CD4-positive, alpha-beta T cell (primary cell): ENCODE data around the gene INAVA. TPM values are rescaled to one million over a fixed set of nuclear protein-coding genes. Genes with fewer than 3 reads are reported as not detected.

ENCODE experiments used
- ATAC-seq: fragments of 200-7000 bp; cut with Tn5 transposase; one replicate; pipeline ENCODE4 v1.10.0; 2022; ENCODE audit warnings: mild to moderate bottlenecking; ENCODE audit not compliant: poor library complexity
- CTCF ChIA-PET: fragments of 350-600 bp; sonication (Branson Sonifier 250); formaldehyde crosslinking; loops from one replicate; lab custom pipeline; 2021; ENCODE audit warnings: antibody characterized with exemption, inconsistent platforms; lab: Charles Lee
- POLR2A ChIA-PET: fragments of 350-600 bp; sonication (Branson Sonifier 250); formaldehyde crosslinking; loops from one replicate; lab custom pipeline; 2021; ENCODE audit warnings: antibody characterized with exemption, inconsistent platforms; lab: Charles Lee
- DNase-seq, 14 experiments: peaks; one replicate each; pipeline ENCODE4 v3.0.0-alpha.2; 2013 to 2020; ENCODE audit warnings: mixed read lengths in 2 of 14
- H3K27ac ChIP-seq, 2 donors: one replicate each; pipeline versions ENCODE4 v1.5.1 to v1.7.0; 2013; ENCODE audit warnings: low read length in 2 of 2, low read depth in 1 of 2, mild to moderate bottlenecking in 1 of 2
- H3K27me3 ChIP-seq, 2 experiments: 1 replicate in 1 of 2; 2 replicates in 1 of 2; pipeline versions ENCODE4 v1.6.1 to v1.7.0; 2013; ENCODE audit warnings: low read length in 2 of 2, control low read depth in 1 of 2, mild to moderate bottlenecking in 1 of 2, moderate library complexity in 1 of 2; ENCODE audit not compliant: insufficient read depth in 2 of 2, control insufficient read depth in 1 of 2
- H3K36me3 ChIP-seq: one replicate; pipeline ENCODE4 v1.6.1; 2013; ENCODE audit warnings: low read length, control low read depth; ENCODE audit not compliant: insufficient read depth
- H3K4me1 ChIP-seq: one replicate; pipeline ENCODE4 v1.6.1; 2013; ENCODE audit warnings: low read length, control low read depth; ENCODE audit not compliant: insufficient read depth
- H3K4me3 ChIP-seq: one replicate; pipeline ENCODE4 v1.5.1; 2013; ENCODE audit warnings: mild to moderate bottlenecking, low read length, moderate library complexity
- H3K9me3 ChIP-seq, 2 experiments: 1 replicate in 1 of 2; 2 replicates in 1 of 2; pipeline versions ENCODE4 v1.6.1 to v1.7.0; 2013; ENCODE audit warnings: low read length in 2 of 2, mild to moderate bottlenecking in 2 of 2, control low read depth in 1 of 2, moderate library complexity in 1 of 2; ENCODE audit not compliant: control insufficient read depth in 1 of 2, insufficient read depth in 1 of 2
- H3K27ac Mint-ChIP-seq: one replicate; pipeline ENCODE4 v1.8.0; 2020; ENCODE audit warnings: mixed read lengths
- H3K27me3 Mint-ChIP-seq: one replicate; pipeline ENCODE4 v1.8.0; 2021; ENCODE audit warnings: mixed read lengths
- H3K36me3 Mint-ChIP-seq: one replicate; pipeline ENCODE4 v1.8.0; 2021; ENCODE audit warnings: low read depth, mixed read lengths
- H3K4me1 Mint-ChIP-seq: one replicate; pipeline ENCODE4 v1.8.0; 2021; ENCODE audit warnings: low read depth, mixed read lengths
- H3K4me3 Mint-ChIP-seq: one replicate; pipeline ENCODE4 v1.8.0; 2020; ENCODE audit warnings: mild to moderate bottlenecking, mixed read lengths
- H3K9me3 Mint-ChIP-seq: one replicate; pipeline ENCODE4 v1.8.0; 2020; ENCODE audit warnings: mixed read lengths
- CTCF ChIP-seq: fragments of 200-600 bp; IDR thresholded peaks from one replicate; pipeline ENCODE4 v1.8.0; 2022; ENCODE audit warnings: antibody characterized with exemption, mild to moderate bottlenecking
- intact Hi-C, 2 experiments: fragments of 100-400 bp; cut with DNase I in 1 of 2; cut with micrococcal nuclease in 1 of 2; formaldehyde crosslinking; loops; one replicate each; pipeline versions ENCODE4 v1.15.1 to v1.9.0; 2023 to 2025; cut with DNase I, micrococcal nuclease
- total RNA-seq, 174 experiments: library from RNA in 2 of 174; stranded (reverse) in 2 of 174; gene quantifications; one replicate each; pipeline ENCODE4 v1.2.3 and lab custom pipeline; 2021 to 2026

Gene INAVA
- total RNA-seq, 2 experiments from 2014 or later = 0.22 TPM; not detected in 1

GRCh38 chr1:200875416-200875815 lies 19.3 kb upstream of the INAVA start:
- no peak overlapping the region for H3K4me3 ChIP-seq
- no peak overlapping the region for H3K27ac ChIP-seq
- DNase-seq = no peak
- no peak for TF ChIP-seq CTCF
- peaks cover 3 to 4% of the 10 kb centered on the region in 2 experiments for H3K27me3 ChIP-seq
- Mint-ChIP-seq H3K4me1 (peaks cover 61% of the 10 kb centered on the region), H3K36me3 (no peaks in the 10 kb centered on the region), H3K4me3 (peak overlapping the region; percentile 26), H3K27me3 (peaks cover 41% of the 10 kb centered on the region), H3K9me3 (no peaks in the 10 kb centered on the region), H3K27ac (peak overlapping the region; percentile 77)
- intact Hi-C loops = no loop called here
- ATAC-seq = no peak
- H3K9me3 ChIP-seq = peaks cover 0 to 5% of the 10 kb centered on the region in 2 experiments
- no peaks in the 10 kb centered on the region for H3K36me3 ChIP-seq
- CTCF ChIA-PET = no interaction called here
- H3K4me1 ChIP-seq = peaks cover 71% of the 10 kb centered on the region
- POLR2A ChIA-PET = interaction anchor here (0.6 to 3.2 kb wide), 5 partner anchors 9 to 206 kb away, joined by 3 to 18 read pairs (median 4); partner anchors contain the start of gene DDX59

GRCh38 chr1:200877010-200877409 lies 17.7 kb upstream of the INAVA start:
- Histone ChIP-seq H3K9me3 (peaks cover 0 to 5% of the 10 kb centered on the region in 2 experiments), H3K36me3 (no peaks in the 10 kb centered on the region), H3K27me3 (peaks cover 3 to 4% of the 10 kb centered on the region in 2 experiments), H3K27ac (no peak overlapping the region), H3K4me1 (peaks cover 64% of the 10 kb centered on the region), H3K4me3 (no peak overlapping the region)
- H3K27ac Mint-ChIP-seq = peak overlapping the region; percentile 5
- peaks cover 45% of the 10 kb centered on the region for H3K4me1 Mint-ChIP-seq
- intact Hi-C loops = no loop called here
- peaks cover 26% of the 10 kb centered on the region for H3K27me3 Mint-ChIP-seq
- no peaks in the 10 kb centered on the region for H3K36me3 Mint-ChIP-seq
- H3K4me3 Mint-ChIP-seq = peak overlapping the region; percentile 0
- no peak for ATAC-seq
- no peaks in the 10 kb centered on the region for H3K9me3 Mint-ChIP-seq
- no peak for DNase-seq
- ChIA-PET POLR2A (interaction anchor here (0.6 to 3.2 kb wide), 6 partner anchors 11 to 1465 kb away, joined by 3 to 18 read pairs (median 4); partner anchors contain the start of gene UBE2T), CTCF (no interaction called here)
- TF ChIP-seq CTCF = no peak

- ATAC-seq (peak; percentile 72), DNase-seq (peak in 7 of 14 experiments; percentile 25 to 72 (median 45))
- Histone ChIP-seq H3K4me1 (peaks cover 56% of the 10 kb centered on the region), H3K27me3 (peaks cover under 1 to 4% of the 10 kb centered on the region in 2 experiments), H3K36me3 (no peaks in the 10 kb centered on the region), H3K27ac (peak overlapping the region in 1 of 2 donors; percentile 53), H3K9me3 (peaks cover 0 to 5% of the 10 kb centered on the region in 2 experiments), H3K4me3 (peak overlapping the region; percentile 1)
- Mint-ChIP-seq H3K27me3 (peaks cover 23% of the 10 kb centered on the region), H3K4me3 (peak overlapping the region; percentile 69), H3K9me3 (no peaks in the 10 kb centered on the region), H3K27ac (peak overlapping the region; percentile 88), H3K36me3 (no peaks in the 10 kb centered on the region), H3K4me1 (peaks cover 42% of the 10 kb centered on the region)
- CTCF ChIA-PET = interaction anchor here (1.3 to 1.4 kb wide), 2 partner anchors 10 to 11 kb away, joined by 3 to 4 read pairs; no protein-coding TSS in a partner anchor
- TF ChIP-seq CTCF = no peak
- intact Hi-C loops = no loop called here
- POLR2A ChIA-PET = interaction anchor here (1.0 to 3.2 kb wide), 5 partner anchors 10 to 17 kb away, joined by 3 to 18 read pairs (median 8); no protein-coding TSS in a partner anchor
Measured at GRCh38 chr1:200877839-200878551, 16.7 kb upstream of the INAVA start.
